Epithelial cell of esophagus (primary cell): ENCODE results near the gene HDHD5.
A peak's percentile ranks its signal among the peaks of the same experiment; 100 is the strongest.

Experiments used
- DNase-seq: peaks from one replicate; pipeline ENCODE4 v3.0.0; 2010; ENCODE audit warnings: low read depth
- H3K4me3 ChIP-seq: 2 replicates; pipeline ENCODE4 v1.5.1; 2011; ENCODE audit warnings: mild to moderate bottlenecking, low read length, control low read depth
- TF ChIP-seq, protein P1 (sequence below): IDR thresholded peaks from 2 replicates; pipeline ENCODE4 v1.5.1; 2011; ENCODE audit warnings: low read depth, mild to moderate bottlenecking, low read length, control low read depth, inconsistent platforms; ENCODE audit not compliant: insufficient read depth; ENCODE audit errors: missing control alignments

Gene HDHD5

GRCh38 chr22:17167486-17167885 is 8.4 kb upstream of the HDHD5 start:
- H3K4me3 ChIP-seq, result no peak overlapping the region
- TF ChIP-seq, protein P1, sequence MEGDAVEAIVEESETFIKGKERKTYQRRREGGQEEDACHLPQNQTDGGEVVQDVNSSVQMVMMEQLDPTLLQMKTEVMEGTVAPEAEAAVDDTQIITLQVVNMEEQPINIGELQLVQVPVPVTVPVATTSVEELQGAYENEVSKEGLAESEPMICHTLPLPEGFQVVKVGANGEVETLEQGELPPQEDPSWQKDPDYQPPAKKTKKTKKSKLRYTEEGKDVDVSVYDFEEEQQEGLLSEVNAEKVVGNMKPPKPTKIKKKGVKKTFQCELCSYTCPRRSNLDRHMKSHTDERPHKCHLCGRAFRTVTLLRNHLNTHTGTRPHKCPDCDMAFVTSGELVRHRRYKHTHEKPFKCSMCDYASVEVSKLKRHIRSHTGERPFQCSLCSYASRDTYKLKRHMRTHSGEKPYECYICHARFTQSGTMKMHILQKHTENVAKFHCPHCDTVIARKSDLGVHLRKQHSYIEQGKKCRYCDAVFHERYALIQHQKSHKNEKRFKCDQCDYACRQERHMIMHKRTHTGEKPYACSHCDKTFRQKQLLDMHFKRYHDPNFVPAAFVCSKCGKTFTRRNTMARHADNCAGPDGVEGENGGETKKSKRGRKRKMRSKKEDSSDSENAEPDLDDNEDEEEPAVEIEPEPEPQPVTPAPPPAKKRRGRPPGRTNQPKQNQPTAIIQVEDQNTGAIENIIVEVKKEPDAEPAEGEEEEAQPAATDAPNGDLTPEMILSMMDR, result no peak
- DNase-seq, result no peak

DNA sequence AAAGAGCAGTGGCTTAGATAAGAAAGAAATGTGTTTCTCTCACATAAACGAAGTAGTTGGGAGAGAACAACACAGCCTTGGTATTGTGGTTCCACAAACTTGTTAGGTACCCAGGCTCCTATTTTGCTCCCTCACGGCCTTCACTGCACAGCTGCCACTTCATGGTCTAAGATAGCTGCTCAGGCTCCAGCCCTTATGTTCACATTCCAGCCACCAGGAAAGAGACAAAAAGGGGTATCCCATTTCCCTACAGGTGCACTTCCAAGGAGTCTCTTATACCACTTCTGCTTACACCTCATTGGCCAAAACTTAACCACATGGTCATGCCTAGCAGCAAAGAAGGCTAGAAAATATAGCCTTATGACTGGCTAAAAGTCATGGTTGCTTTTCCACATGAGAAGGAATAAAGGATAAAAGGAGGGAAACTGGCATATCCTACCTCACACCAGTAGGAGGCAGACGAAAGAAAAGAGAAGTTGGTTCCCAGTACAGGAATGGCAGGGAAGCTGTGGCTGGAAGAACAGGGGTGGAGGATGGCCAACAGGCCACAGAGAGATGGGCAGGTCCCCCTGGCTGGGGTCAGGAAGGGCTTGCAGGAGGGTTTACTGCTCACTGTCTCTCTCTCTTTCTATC is 5.4 kb upstream of the HDHD5 start:
- TF ChIP-seq, protein P1, result no peak

GRCh38 chr22:17162731-17163130 is 3.7 kb upstream of the HDHD5 start:
- H3K4me3 ChIP-seq, result no peak overlapping the region
- TF ChIP-seq, protein P1, result no peak
- DNase-seq, result no peak

More for the DNA sequence above, 5.4 kb upstream of the HDHD5 start:
- no peak overlapping the region for H3K4me3 ChIP-seq
- DNase-seq, result no peak

- TF ChIP-seq, protein P1, result no peak
- H3K4me3 ChIP-seq, result no peak overlapping the region
- DNase-seq, result no peak
These were observed 2.9 kb upstream of the HDHD5 start for GRCh38 chr22:17161991-17162390.

DNA sequence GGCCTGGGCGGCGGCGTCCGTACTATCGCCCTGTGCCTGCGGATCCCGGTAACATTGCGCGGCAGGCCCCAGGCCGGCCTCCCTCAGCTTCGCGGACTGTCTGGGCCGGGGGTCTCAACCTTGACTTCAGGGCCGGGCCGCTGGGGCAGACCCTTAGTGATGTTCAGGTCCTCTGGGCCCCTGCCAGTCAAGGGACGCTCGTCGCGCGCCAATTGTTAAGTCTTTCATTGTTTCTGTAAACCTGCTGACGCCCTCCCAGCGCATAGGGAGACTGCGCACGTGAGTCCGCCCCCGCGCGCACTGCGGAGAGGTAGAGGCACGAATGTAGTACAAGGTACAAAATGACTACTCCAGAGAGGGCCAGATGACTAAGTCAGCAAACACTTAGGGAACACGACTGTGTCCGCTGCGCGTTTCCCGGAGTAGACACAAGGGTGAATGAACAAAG is 451 bp upstream of the HDHD5 start:
- DNase-seq, result peak; percentile 76
- TF ChIP-seq, protein P1, result no peak
- H3K4me3 ChIP-seq, result peak overlapping the region; percentile 70

DNA sequence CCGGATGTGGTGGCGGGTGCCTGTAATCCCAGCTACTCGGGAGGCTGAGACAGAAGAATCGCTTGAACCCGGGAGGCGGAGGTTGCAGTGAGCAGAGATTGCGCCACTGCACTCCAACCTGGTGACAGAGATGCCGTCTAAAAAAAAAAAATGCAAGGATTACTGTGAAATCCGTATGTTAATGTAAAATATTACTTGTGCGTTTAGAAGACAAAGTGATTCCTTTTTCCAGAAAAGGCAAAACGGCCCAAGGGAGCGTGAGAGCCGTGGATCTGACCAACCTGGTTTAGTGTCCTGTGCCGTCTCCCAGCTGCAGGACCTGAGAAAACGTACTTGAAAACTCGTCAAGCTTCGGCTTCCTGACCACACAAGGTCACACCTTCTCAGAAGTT is 905 bp downstream of the HDHD5 start:
- peak overlapping the region; percentile 70 for H3K4me3 ChIP-seq
- no peak for DNase-seq
- TF ChIP-seq, protein P1, result no peak

DNA sequence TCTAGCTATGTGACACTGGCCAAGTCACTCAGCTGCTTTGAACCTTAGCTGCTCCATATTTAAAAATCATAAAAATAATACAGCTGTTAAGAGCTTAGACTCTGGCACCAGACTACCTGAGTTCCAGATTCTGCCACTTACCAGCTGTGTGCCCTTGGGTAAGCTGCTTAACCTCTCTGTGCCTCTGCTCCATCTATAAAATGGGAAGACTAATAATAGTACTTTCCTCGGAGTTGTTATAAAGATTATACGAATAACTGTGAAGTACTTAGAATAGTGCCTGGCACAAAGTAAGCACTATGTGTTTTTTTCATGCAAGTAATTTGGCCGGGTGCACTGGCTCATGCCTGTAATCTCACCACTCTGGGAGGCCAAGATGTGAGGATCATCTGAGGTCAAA is 1.4 kb downstream of the HDHD5 start:
- peak overlapping the region; percentile 15 for H3K4me3 ChIP-seq

More for the DNA sequence above, 1.4 kb downstream of the HDHD5 start:
- TF ChIP-seq, protein P1, result no peak
- DNase-seq, result no peak
